GM15510 (cell line): ENCODE measurements around the gene MS4A8.

Experiments
- POLR2A ChIP-seq: IDR thresholded peaks from 3 replicates; pipeline ENCODE4 v1.6.1; 2011; ENCODE audit warnings: borderline replicate concordance; ENCODE audit not compliant: insufficient read length; ENCODE audit errors: extremely low read depth

Gene MS4A8, protein sequence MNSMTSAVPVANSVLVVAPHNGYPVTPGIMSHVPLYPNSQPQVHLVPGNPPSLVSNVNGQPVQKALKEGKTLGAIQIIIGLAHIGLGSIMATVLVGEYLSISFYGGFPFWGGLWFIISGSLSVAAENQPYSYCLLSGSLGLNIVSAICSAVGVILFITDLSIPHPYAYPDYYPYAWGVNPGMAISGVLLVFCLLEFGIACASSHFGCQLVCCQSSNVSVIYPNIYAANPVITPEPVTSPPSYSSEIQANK

DNA sequence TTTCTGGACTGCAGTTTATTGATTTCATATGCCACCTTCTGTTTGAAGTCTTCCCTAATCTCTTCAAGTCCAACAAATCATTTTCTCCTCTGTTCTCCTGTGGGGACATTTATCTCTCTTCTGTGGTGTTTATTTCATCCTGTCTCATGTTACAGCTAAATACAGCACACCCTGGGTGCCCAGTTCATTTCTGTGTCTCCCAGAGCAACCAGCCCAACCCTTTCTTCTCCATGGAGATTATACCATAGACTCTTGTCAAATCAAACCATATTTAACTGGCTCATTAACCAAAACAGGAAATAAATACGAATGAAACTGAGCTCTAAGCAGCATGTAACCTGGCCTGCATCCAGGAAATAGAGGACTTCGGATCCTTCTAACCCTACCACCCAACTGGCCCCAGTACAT is at the start of gene MS4A8:
Gene MS4A8, plus strand, starts transcription at position 329 of the 408 bp plus-strand sequence. CDS start 1,249 bp downstream, outside the sequence.
- TF ChIP-seq POLR2A, result no peak

DNA sequence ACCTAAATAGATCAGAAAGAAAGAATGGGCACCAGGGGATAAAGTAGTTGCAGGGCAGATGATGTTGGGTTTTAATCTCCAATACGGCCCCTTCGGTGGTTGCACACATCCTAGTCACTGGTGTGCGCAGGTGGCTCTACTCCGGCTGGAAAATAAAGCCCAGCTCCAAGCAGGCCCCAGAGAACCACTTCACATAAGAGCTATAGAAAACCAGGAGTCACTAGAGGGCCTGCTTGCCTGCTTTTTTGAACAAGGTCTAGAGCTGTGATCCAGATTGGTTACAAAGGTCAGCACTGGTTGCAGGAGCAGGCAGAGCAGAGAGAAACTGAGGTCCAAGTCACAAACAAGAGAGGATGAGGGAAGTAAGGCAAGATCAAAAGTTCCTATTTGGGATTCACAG is 41.5 kb upstream of the MS4A8 start:
- no peak for TF ChIP-seq POLR2A

DNA sequence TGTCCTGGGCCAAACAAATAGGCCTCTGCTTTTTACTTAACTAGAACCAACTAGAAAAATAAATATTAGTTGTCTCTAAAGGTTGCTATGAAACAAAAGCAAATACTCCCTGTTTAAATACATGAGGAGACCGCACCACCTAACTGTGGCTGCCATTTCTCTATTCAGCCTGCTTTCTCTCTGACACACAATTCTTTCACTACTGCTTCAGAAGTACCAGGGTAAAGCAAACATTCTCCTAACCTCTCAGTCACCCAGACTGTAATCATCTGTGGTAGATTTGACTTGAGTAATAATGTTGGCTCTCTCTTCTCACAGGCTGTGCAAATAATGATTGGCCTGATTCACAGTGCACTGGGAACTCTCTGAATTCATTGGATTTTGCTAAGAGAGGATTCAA is 41.0 kb upstream of the MS4A8 start:
- TF ChIP-seq POLR2A, result no peak

DNA sequence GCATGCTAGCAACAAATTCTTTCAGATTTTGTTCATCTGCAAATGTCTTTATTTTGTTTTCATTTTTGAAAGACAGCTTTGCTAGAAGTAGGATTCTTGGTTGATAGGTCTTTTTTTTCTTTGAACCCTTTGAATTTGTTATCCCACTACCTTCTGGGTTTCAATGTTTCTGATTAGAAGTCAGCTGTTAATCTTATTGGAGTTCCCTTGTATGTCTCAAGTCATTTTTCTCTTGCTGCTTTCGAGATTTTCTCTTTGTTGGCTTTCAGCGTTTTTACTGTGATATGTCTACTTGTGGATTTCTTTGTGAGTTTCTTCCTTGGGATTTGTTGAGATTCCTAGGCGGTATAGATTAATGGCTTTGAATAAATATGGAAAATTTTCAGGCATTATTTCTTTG is 27.2 kb upstream of the MS4A8 start:
- TF ChIP-seq POLR2A, result no peak

DNA sequence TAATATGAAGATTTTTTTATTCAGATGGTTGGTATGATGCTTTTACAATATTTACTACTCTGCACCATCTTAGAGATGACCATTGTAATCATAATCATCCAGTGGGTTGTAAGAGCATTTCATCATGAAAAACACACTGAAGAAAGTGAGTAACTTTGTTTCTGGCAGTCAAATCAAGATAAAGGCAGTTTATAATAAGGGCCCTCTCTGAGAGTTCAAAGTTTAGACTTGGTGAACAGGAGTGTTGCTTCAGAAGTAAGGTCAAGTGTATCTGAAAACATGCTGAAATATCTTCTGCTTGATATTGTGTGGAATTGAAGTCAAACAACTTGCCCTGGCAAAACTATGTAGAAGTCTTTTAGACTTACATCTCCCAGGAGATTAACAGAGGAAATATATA is 19.5 kb upstream of the MS4A8 start:
- no peak for TF ChIP-seq POLR2A

DNA sequence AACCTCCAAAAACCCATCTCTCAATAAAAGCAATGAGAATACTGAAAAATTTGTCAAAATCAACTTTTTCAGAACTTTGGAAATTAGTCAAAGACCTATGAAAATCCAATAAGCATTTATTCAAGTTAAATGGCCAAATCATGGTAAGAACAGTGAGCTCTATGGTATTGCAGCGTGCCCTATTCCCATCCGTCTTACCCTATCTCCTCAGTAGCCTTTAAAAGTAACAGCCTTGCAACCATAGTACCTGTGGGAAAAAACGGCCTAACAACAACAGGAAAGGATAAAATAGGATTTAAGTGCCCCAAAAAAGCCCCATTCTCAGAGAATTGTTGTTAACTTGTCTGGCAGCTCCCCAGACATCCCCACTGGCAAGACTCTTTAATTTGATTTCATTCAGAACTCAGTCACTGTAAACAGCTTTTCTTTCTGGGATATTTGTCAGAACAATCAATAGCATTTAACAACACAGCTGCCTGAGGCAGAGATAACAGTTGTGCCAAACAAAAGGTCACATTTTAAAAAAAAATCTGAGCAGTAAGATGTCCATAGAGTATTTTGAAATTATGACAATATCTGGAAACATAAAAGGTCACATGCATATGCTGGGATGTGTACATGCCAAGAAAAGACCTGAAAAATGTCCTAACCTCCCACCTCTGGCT is 18.8 kb upstream of the MS4A8 start:
- no peak for TF ChIP-seq POLR2A

DNA sequence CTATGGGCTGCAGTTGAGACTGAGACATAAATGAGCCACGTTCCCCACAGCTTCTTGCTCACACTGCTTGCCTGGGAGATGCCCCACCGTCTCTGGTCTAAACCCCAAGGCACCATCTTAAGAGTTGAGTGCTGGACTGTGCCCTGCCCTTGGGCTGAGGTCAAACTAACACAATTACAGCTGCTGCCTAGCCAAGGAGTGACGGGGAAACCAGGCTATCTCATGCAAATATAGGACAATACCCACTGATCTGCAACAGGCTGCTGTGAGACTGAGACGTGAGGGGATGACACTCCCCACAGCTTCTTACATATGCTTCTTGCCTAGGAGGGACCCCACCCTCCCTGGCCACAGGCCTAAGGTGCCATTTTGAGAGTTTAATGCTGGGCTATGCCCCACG is 7.8 kb upstream of the MS4A8 start:
- TF ChIP-seq POLR2A, result no peak

DNA sequence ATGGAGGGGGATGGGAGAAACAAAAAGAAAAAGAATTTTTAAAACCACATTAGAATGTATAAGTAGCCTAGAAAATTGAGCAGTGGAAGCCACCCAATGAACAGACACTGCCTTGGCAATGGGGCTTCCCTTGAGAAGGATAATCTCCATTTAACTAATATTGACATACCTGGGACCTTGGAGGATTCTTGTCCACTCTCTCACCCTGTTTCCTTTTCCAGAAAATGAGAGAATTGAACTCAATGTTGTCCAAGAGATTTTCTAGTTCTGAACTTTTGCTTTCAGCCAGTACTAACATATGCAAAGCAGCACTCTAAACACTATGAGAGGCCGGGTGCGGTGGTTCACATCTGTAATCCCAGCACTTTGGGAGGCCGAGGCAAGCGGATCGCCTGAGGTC is 524 bp downstream of the MS4A8 start:
- TF ChIP-seq POLR2A, result no peak

DNA sequence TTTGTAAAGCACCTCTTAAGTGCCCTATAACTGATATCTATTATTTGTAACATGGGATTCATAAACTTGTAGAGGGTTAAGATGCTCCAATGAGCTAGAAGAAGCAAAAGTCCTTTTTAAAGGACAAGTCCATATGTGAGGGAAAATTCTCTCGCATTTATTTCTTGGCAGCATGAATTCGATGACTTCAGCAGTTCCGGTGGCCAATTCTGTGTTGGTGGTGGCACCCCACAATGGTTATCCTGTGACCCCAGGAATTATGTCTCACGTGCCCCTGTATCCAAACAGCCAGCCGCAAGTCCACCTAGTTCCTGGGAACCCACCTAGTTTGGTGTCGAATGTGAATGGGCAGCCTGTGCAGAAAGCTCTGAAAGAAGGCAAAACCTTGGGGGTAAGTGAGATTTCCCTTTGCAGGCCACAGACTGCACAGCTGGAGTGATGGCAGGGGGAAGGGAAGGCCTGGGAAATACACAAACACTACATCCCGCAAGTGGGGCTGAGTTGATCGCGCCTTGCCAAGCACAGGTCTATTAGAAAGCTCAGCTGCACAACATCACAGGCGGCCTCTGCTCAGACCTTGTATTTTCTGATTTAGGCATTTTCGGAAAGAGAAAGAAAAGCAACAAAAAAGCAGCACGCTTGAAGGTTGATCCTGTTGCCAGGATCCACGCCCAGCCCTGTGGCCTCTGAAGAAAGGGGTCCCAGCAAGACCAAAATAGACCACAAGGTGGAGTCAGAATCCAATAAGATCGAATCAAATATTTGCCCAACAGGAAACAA is 1.5 kb downstream of the MS4A8 start:
- TF ChIP-seq POLR2A, result no peak

DNA sequence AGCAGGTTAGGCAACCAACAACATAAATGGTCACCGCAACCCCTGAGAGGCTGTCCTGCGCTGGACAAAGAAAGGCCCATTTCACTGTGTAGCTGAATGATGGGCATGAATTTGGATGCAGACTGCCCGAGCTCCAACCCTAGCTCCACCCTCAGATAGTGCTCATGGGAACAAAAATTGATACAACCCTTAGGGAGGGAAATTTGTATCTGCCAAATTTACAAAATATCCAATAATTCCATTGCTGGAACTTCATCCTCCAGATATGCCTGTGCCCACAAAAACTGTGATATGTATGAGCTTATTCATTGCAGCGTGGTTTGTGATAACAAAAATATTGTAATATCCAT is 2.0 kb downstream of the MS4A8 start:
- no peak for TF ChIP-seq POLR2A

DNA sequence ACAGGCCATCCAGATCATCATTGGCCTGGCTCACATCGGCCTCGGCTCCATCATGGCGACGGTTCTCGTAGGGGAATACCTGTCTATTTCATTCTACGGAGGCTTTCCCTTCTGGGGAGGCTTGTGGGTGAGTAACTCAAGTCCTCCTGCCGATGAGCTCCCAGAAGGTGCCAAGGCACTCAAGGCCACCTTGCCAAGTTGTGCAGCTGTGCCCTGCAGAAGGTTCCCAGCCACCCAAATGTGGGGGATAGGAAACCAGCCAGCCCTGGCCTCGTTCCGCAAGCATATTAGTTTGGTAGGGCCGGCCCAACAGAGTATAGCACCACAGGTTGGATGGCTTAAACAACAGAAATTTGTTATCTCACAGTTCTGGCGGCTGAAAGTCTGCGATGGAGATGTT is 4.0 kb downstream of the MS4A8 start:
- TF ChIP-seq POLR2A, result no peak

DNA sequence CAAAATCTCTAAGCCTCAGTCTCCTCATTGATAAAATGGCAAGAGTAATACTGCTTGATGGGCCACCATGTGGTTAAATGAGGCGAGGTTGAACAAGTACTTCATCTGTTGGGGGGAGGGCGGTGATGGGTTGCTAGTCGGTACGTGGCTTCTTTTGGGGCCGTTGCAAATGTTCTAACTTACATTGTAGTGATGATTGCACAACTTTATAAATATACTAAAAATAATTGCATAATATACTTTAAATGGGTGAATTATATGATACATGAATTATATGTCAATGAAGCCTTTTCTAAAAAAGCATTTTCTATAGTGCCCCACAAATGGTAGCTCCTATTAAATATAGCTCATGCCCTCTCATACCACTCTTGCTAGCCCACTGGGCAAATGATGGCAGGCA is 6.5 kb downstream of the MS4A8 start:
- no peak for TF ChIP-seq POLR2A

DNA sequence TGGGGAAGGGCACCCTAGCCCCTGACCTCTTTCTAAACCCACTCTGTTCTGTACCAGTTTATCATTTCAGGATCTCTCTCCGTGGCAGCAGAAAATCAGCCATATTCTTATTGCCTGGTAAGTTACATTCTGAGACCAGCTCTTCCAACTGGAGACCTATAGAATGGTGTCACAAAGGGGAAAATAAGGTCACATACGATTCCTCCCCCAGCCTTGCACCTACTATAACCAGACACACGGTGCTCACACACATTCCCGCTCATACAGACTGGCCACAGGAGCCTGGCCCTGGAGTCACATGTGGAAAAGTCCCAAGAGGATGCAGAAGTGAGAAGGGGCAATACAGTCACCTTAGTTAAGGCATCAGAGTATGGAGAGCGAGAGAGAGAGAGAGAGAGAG is 7.5 kb downstream of the MS4A8 start:
- no peak for TF ChIP-seq POLR2A

DNA sequence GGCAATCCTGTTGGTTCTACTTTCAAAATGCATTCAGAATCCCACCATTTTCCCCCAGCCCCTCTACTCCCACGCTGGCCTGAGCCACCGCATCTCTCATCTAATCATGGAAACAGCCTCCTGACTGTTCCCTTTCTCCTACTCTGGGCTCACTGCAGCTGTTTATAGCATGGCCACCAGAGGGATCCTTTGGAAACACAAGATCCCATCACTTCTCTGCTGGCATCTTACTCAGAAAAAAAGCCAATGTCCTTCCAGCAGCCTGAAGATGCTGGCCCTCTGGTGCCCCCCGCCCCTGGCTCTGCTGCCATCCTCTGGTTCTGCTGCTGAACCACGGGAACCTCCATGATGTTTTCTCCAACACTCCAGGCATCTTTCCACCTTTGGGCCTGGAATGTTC is 11.1 kb downstream of the MS4A8 start:
- no peak for TF ChIP-seq POLR2A

DNA sequence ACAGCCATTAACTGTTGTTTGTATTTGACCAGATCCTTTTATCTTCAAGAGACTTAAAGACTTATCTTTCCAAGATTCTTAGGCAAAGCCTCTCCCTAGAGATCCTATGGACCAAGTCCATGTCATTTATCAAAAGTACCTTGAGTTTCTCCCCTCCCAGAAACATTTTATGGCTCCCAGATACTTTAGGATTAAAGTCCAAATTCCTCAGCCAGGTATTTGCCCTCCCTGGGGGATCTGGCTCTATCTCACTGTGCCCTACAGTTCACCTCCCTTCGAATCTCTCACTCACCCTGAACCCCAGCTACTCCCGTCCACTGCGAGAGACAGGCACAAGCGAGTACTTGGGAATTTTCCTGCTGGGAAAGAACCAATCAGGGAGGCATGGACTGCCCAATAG is 11.9 kb downstream of the MS4A8 start:
- TF ChIP-seq POLR2A, result no peak

DNA sequence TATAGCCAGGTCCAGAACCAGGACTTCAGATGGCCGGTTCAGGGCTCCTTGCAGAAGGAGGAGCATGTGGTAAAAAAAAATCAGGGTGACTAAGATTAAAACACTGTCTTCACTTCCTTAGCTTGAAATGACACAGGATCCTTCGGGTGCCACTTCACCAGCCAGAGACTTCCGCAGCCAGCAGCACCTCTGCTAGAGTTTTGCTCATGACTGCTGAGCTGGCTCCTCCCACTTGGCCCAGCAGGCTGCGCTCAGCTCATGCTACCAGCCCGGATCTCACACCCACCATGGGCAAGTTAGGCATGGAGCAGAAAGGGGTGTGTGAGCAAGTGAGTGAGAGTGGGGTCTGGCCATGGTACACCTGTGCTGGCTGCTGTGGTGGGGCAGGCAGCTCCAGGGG is 18.5 kb downstream of the MS4A8 start:
- TF ChIP-seq POLR2A, result no peak
